GM12873 (cell line): Measurements from ENCODE around the gene MAGEB5.

Experiments
- CTCF ChIP-seq: IDR thresholded peaks from 2 replicates; pipeline ENCODE4 v1.5.1; 2012; ENCODE audit warnings: low read depth, mild to moderate bottlenecking, moderate library complexity, low read length, control low read depth; ENCODE audit not compliant: insufficient read depth; ENCODE audit errors: missing control alignments

The MAGEB5 gene, protein sequence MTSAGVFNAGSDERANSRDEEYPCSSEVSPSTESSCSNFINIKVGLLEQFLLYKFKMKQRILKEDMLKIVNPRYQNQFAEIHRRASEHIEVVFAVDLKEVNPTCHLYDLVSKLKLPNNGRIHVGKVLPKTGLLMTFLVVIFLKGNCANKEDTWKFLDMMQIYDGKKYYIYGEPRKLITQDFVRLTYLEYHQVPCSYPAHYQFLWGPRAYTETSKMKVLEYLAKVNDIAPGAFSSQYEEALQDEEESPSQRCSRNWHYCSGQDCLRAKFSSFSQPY

DNA sequence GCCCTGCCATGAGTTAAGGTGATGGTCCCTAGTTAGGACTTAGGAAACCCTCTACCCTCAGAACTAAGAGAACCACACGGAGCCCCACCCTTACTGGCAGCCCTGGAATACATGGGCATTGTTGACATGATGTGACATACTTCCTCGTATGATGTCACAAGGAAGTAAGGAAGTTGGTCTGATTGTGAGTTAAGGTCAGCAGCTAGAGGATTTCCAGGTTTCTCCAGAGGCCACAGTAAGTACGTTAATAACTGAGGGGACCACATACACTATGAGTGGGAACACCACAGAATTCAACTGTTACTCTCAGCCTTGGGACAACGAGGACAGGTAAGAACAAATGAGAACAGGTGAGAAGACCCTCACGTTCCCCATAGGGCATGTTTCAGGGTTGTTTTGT, at the start of gene MAGEB5:
TSS of gene MAGEB5 (plus strand) at position 301 of the 400 bp plus-strand sequence. CDS start 1,133 bp downstream, outside the sequence.
- no peak for TF ChIP-seq CTCF

- TF ChIP-seq CTCF: no peak
Observed at GRCh38 chrX:26192204-26192603, 23.8 kb upstream of the MAGEB5 start, which contains the start of gene MAGEB6. Gene MAGEB6, plus strand, starts transcription at chrX:26192440. Its CDS starts 1,407 bp downstream, at chrX:26193847.

GRCh38 chrX:26203561-26203960, 12.4 kb upstream of the MAGEB5 start:
- TF ChIP-seq CTCF: no peak

DNA sequence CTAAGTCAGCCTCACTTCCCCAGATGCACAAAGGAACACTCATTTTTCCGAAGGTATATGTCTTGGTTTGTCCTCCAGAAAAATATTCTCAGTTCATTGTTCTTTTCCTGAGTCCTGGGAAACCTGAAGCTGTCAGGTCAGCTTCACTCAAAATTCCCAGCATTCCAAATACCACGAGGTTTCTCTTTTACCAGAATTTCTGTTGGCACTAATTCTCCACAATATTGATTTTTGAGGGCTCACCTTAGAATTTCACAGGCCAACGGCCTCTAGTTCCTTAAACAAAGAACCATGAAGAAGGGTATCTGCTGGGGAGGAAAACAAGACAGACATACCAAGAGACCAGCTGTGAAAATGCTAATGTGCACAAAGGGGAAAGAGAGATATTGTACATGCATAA, 8.0 kb upstream of the MAGEB5 start:
- no peak for TF ChIP-seq CTCF

- TF ChIP-seq CTCF: no peak
Observed at GRCh38 chrX:26219351-26219750, 3.4 kb downstream of the MAGEB5 start.

DNA sequence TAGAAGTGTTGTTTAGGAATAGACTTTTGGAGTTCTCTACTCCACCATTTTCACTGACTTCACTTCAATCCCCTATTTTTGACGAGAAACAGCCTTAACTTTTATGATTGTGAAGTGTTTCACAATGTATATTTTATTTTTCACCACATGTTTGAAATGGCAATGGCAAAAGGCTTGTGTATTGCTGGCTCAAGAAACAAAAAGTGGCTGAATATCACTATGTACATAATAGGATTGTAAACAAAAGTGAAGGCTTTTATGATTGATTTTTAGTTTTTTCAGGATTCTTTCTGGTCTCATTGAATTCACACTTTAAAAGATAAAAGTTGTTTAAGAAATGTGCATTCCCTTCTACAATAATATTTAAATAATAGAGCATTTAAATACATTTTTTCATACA, 18.2 kb downstream of the MAGEB5 start:
- TF ChIP-seq CTCF: no peak

DNA sequence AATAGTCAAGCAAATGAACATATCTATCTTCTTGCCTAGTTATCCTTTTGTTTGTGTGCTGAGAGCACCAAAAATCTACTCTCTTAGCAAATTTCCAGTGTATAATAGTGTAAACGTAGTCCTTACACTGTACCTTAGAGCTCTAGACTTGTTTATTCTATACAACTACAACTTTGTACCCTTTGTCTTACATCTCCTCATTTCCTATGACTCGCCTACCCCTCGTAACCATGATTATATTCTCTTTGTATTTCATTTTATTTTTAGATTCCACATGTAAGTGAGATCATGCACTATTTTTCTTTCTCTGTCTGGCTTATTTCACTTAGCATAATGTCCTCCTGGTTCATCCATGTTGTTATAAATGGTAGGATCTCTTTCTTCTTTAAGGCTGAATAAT, 37.6 kb downstream of the MAGEB5 start:
- no peak for TF ChIP-seq CTCF

- TF ChIP-seq CTCF: no peak
Observed at GRCh38 chrX:26254436-26254835, 38.5 kb downstream of the MAGEB5 start.
